Activated naive CD8-positive, alpha-beta T cell treated with anti-CD3 and anti-CD28 coated beads, Interleukin-2, amount 50 U/mL, for 16 hours (primary cell): Measurements from ENCODE around the gene ATP13A1.

Source experiments
- DNase-seq: peaks from one replicate; pipeline ENCODE4 v3.0.0-alpha.2; 2020; ENCODE audit warnings: low read depth, low spot score

Gene ATP13A1

DNA sequence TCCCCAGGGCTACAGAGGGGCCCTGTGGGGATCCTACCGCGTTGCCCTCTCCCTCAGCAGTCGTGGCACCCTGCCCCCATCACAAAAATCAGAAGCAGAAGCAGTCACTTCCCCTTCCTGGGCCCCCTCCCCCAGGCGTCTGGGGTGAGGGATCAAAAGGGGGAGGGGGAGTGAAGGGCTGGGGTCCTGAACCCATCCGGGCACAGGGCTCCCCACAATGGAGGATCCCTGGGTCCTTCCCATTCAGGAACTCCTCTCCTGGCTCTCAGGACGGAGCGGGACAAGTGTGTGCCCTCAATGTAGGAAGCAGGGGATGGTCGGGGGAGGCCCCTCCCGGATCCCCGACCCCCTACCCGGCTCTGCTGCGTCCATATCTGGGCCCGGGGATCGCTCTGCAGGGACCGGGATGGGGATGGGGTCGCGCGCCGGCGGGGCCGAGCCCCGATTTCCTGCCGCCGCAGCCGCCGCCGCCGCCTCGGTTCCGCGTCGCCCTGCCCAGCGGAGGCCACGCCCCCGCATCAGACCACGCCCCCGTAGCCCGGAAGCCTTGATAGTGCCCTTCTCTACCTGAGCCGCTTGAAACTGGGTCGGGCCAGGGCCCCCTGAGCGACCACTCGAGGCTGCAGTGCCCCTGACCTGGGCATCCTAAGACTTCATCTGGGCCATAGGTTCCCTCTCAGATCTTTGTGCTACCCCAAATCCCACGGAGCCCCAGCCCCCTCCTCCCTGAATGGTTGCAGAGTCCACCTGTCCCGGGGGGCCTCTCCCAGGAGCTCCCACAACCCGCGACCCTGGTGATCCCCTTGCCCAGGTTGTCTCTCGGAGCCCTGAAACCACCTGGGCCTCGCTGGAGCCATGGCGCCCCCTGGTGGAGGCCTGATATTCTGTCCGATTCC is 20.1 kb downstream of the ATP13A1 start, which contains the start of gene GMIP:
TSS of gene GMIP (minus strand) at position 500 of the 896 bp plus-strand sequence. CDS start at position 372, 128 bp downstream.
- DNase-seq, result peak; percentile 72

- no peak for DNase-seq
These were observed 20.8 kb downstream of the ATP13A1 start for GRCh38 chr19:19642506-19643157.

GRCh38 chr19:19637523-19638251 is 25.8 kb downstream of the ATP13A1 start:
- no peak for DNase-seq

- DNase-seq, result no peak
These were observed 26.3 kb downstream of the ATP13A1 start for GRCh38 chr19:19637186-19637522.

DNA sequence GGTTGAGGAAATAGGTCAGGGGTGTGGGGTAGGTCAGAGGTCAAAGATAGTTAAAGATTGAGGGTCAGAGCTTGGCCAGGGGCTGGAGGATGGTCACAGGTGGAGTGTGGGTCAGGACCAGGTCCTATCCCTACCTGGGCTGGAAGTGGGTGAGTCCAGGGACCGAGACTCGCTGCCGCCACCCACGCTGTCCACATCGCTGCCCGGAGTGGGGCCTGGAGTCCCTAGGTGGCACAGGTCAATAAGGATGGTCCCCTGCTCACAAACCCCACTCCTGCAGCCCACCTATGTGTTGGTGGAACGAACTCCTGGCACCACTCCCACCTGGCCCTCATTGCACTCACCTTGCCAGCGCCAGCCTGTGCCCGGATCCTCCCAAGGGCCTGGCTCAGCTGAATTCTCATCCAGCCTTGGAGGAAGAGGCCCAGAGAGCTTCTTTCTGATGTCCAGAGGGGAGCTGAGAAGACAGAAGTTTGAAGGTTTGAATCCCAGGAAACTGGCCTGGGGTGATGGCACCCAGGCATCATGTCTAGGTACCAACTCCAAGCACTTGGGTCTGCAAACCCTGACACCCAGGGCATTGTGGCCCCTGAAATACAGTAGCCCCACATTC is 26.8 kb downstream of the ATP13A1 start:
- DNase-seq, result no peak

GRCh38 chr19:19635313-19635702 is 28.2 kb downstream of the ATP13A1 start:
- DNase-seq, result no peak

DNA sequence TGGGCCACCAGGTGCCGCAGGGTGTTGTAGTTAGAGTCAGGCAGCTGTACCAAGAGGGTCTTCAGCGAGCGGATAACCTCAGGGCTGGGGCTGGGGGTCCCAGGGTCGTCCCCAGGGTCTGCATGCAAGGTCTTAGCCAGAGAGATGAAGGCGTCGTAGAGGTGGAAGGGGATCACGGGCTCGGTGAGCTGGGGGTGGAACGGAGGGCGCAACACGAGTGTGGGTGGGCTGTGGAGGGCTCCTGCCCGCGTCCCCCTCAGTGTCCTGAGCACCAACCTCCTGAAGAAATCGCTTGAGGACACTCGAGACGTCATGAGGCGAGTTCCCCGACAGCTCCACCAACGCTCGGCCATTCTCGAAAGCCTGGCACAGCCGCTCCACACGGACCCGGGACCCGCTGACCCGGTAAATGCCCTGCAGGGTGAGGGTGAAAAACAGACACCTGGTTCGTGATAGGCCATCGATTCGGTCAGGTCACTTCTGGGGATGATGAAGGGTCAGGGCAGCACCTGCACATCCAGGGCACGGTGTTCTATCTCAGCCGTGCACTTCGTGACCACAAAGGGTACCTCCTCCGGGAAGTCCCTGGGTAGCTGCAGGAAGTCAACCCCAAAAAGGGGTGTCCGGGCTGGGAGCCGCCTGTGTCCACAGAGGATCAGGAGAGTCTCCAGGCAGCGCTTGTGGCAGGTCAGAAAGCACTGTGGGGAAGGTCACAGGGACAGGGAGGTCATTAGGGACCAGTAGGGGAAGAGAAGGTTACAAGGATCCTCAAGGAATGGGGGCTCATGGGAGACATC is 28.8 kb downstream of the ATP13A1 start:
- DNase-seq, result no peak

- DNase-seq, result no peak
These were observed 29.6 kb downstream of the ATP13A1 start for GRCh38 chr19:19633711-19634515.

- no peak for DNase-seq
These were observed 30.8 kb downstream of the ATP13A1 start for GRCh38 chr19:19632661-19633060.

DNA sequence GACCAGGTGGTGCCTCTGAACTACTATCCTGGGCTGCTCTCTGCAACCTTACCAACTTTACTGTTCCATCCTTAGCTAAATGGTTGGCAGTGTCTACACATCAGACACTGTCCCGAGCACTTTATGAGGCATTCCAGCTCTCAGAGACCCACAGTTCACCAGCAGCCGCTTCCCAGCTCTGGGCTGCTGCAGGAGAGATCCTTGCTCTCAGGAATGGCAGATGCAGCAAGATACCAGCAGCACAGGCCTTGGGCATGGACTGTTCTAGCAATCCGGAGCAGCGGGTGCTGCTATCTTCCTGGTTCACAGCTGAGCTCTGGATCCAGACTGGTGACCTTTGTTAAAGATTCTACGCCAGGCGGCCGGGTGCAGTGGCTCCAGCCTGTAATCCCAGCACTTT is 32.1 kb downstream of the ATP13A1 start:
- no peak for DNase-seq

- no peak for DNase-seq
These were observed 33.0 kb downstream of the ATP13A1 start for GRCh38 chr19:19630426-19630825.

DNA sequence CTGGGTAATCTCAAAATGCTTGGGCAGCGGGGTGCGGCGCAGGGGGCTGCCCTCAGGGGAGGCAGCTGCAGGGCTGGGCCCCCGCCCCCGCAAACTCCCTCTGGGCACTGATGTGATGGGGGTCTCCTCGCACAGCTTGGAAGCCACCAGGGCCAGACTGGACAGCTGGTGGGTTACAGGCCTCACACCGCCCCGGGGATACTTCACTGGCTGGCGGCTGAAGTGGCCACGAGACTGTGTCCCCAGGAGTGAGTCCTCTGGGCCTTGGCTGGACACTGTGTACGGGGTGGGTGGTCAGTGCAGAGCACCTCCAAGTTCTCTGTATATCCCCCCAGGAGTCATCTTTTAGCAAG is 33.4 kb downstream of the ATP13A1 start:
- no peak for DNase-seq

GRCh38 chr19:19628501-19629134 is 34.9 kb downstream of the ATP13A1 start:
- DNase-seq, result no peak

DNA sequence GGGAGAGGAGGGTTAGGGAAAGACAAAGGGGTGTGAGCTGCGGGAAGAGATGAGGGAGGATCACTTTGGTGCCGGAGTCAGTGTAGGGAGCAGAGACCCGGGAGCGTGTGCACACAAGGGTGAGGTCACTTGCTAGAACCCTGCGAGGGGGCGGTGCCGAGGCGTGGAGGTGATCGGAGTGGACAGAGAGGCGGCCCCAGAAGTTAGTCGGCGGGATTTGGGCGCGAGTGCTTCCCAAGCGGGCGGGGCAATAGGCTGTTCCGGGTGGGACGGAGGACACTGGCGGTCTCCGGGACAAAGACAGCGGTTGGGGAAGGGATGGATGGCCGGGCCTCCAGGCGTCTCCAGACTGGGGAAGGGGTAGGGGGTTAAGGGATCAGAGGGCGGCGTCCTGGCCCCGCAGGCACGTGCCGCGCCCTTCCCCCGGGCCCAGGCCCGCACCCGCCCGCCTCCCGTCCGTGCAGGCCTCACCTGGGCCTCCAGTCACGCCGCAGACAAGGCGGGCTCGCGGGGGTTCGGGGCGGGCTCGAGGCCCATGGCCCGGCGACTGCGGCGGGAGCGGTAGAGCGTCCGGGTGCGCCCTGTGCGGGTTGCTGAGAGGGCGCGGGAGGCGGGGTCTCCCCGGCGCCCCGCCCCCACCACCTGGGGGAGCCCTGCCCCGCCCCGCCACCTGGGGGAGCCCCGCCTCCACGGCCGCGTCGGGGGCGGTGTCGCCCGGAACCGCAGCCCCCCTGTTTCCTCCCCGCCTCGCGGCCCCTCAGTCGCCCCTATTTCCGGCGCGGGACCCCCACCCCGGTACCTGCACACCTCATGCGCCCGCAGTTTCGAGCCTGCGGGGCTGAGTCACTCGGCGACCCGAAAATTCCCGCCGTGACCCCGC is 35.6 kb downstream of the ATP13A1 start, which contains the start of gene LPAR2:
TSS of gene LPAR2 (minus strand) at position 600 of the 880 bp plus-strand sequence. CDS start 945 bp downstream, outside the sequence.
- peak; percentile 40 for DNase-seq

DNA sequence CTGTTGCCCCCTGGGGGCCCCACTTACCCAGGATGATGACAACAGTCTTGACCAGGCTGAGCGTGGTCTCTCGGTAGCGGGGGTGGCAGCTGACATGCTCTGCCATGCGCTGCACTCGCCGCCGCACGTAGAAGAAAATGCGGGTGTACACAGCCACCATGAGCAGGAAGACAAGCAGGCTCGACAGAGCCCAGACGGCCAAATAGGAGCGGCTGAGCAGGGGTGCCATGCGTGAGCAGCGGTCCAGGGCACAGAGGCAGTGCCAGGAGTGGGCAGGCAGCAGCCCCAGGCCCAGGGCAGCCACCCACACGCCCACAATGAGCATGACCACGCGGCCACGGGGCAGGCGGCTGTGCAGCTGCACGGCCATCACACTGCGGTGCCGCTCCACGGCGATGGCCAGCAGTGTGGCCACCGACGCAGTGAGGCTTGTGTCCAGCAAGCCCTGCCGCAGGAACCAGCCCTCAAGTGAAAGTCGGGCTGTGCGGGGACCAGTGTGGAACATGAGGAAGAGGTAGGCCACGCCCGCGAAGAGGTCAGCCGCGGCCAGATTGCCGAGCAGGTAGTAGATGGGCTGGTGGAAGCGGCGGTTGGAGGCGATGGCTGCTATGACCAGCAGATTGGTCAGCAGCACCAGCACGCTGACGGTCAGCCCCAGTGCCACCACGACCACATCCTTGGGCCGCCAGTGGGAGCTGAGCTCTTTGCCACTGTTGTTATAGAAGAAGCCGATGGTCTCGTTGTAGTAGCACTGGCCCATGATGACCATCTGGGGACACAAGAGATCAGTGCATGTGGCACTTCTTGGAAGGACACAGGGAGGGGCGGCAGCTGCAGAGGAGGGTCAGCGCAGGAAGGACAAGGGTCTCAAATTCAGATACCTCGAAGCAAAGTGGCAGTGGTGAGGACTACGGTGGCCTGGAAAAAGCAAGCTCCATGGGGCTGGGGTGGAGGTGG is 36.7 kb downstream of the ATP13A1 start:
- no peak for DNase-seq

- no peak for DNase-seq
These were observed 39.4 kb downstream of the ATP13A1 start for GRCh38 chr19:19624032-19624570.

- DNase-seq, result no peak
These were observed 40.1 kb downstream of the ATP13A1 start for GRCh38 chr19:19623383-19623782.
